Panc1 (cell line): ENCODE results near the gene SMIM13. TPM values are rescaled to one million over a fixed set of nuclear protein-coding genes. Genes with fewer than 3 reads are reported as not detected.

Source experiments
- ATAC-seq: fragments of 200-7000 bp; cut with Tn5 transposase; 2 replicates; pipeline ENCODE4 v1.9.1; 2020; ENCODE audit warnings: mild to moderate bottlenecking, moderate library complexity
- BruUV-seq: library from RNA; stranded (reverse); fragments of 400-500 nt; replicated peaks from 2 replicates; lab custom pipeline; 2021; lab: Mats Ljungman, UMichigan
- CTCF ChIA-PET: fragments of 300-600 bp; sonication (Branson Sonifier 250); formaldehyde crosslinking; loops from one replicate; lab custom pipeline; 2022; ENCODE audit warnings: antibody characterized with exemption; lab: Charles Lee
- POLR2A ChIA-PET: fragments of 300-600 bp; sonication (Branson Sonifier 250); formaldehyde crosslinking; loops from one replicate; lab custom pipeline; 2022; ENCODE audit warnings: antibody characterized with exemption; lab: Charles Lee
- DNase-seq: peaks from one replicate; pipeline ENCODE4 v3.0.0-alpha.2; 2010; ENCODE audit warnings: low read depth, low spot score
- H3K27ac ChIP-seq: 2 replicates; pipeline ENCODE4 v1.5.1; 2011; ENCODE audit warnings: mild to moderate bottlenecking, low read length, inconsistent platforms
- H3K27me3 ChIP-seq: fragments of 200-500 bp; sonication (Bioruptor generic); 2 replicates; pipeline ENCODE4 v1.6.0; 2014; ENCODE audit warnings: low read length, inconsistent platforms; ENCODE audit not compliant: control insufficient read depth, insufficient read depth
- H3K36me3 ChIP-seq: fragments of 200-500 bp; sonication (Bioruptor generic); 2 replicates; pipeline ENCODE4 v1.5.1; 2014; ENCODE audit warnings: inconsistent platforms, mild to moderate bottlenecking, low read length, moderate library complexity; ENCODE audit not compliant: control insufficient read depth, insufficient read depth
- H3K4me1 ChIP-seq: 2 replicates; pipeline ENCODE4 v1.5.1; 2011; ENCODE audit warnings: inconsistent platforms, mild to moderate bottlenecking, low read length, moderate library complexity; ENCODE audit not compliant: control insufficient read depth, insufficient read depth
- H3K4me3 ChIP-seq, 2 experiments: 2 replicates each; pipeline ENCODE4 v1.5.1; 2011 to 2012; ENCODE audit warnings: low read depth in 2 of 2, low read length in 2 of 2, mild to moderate bottlenecking in 2 of 2, inconsistent platforms in 1 of 2, moderate library complexity in 1 of 2
- H3K9me3 ChIP-seq: fragments of 200-500 bp; sonication (Bioruptor generic); 2 replicates; pipeline ENCODE4 v1.5.1; 2014; ENCODE audit warnings: low read depth, mild to moderate bottlenecking, inconsistent platforms, low read length, moderate library complexity; ENCODE audit not compliant: control insufficient read depth, insufficient read depth
- POLR2AphosphoS5 ChIP-seq: IDR thresholded peaks from 2 replicates; pipeline ENCODE4 v1.6.1; 2012; ENCODE audit warnings: mild to moderate bottlenecking, low read depth, low read length, moderate library complexity
- SIN3A ChIP-seq: IDR thresholded peaks from 2 replicates; pipeline ENCODE4 v1.6.1; 2012; ENCODE audit warnings: low read depth, mild to moderate bottlenecking, low read length, moderate library complexity, borderline replicate concordance; ENCODE audit not compliant: insufficient read depth
- TCF7L2 ChIP-seq: IDR thresholded peaks from 2 replicates; pipeline ENCODE4 v1.6.1; 2011; ENCODE audit warnings: mild to moderate bottlenecking, low read depth, low read length, inconsistent platforms
- in situ Hi-C: cut with HindIII; loops from 2 replicates; pipeline ENCODE4 v1.10.0; 2016; ENCODE audit warnings: low sequenced_read_pairs, low pct_unique_long_range_greater_than_20kb
- intact Hi-C: fragments of 100-400 bp; cut with micrococcal nuclease; formaldehyde crosslinking; loops from one replicate; pipeline ENCODE4 v1.10.0; 2022; ENCODE audit not compliant: unreplicated experiment
- total RNA-seq: library from RNA; stranded (reverse); gene quantifications from one replicate; pipeline ENCODE4 v1.2.1, GENCODE V29; 2021; ENCODE audit not compliant: unreplicated experiment
- TF ChIP-seq, protein P1 (sequence below): fragments of 450-650 bp; IDR thresholded peaks from 2 replicates; pipeline ENCODE4 v1.5.1; 2017; ENCODE audit warnings: mild to moderate bottlenecking
- TF ChIP-seq, protein P2 (sequence below), 2 experiments: IDR thresholded peaks; 2 replicates each; pipeline ENCODE4 v1.6.1; 2011 to 2012; ENCODE audit warnings: low read depth in 2 of 2, control low read depth in 1 of 2, low read length in 1 of 2, mild to moderate bottlenecking in 1 of 2, moderate library complexity in 1 of 2; ENCODE audit not compliant: insufficient read depth in 1 of 2

Gene SMIM13
- total RNA-seq, 1 experiment from 2014 or later = 17.6 TPM

DNA sequence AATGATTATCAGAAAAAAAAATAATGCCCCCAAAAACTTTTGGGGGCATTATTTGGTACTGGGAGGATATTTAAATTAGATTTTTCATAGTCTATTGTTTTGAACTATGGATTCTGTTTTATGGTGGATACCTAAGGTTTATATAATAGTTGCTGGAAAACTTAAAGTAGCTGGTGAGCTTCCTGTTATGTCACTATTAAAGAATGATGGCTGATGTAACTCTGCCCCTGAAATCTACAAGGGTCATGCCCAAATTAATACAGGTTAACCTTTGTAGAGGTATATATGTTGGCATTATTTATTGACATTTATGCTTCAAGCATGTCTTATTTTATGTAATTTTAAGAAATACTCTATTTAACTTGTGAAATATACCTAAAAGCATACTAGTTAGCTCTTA lies 43.2 kb downstream of the SMIM13 start:
- DNase-seq (no peak), ATAC-seq (no peak)
- TF ChIP-seq SIN3A (no peak), POLR2AphosphoS5 (no peak), TCF7L2 (no peak)
- TF ChIP-seq, protein P1, sequence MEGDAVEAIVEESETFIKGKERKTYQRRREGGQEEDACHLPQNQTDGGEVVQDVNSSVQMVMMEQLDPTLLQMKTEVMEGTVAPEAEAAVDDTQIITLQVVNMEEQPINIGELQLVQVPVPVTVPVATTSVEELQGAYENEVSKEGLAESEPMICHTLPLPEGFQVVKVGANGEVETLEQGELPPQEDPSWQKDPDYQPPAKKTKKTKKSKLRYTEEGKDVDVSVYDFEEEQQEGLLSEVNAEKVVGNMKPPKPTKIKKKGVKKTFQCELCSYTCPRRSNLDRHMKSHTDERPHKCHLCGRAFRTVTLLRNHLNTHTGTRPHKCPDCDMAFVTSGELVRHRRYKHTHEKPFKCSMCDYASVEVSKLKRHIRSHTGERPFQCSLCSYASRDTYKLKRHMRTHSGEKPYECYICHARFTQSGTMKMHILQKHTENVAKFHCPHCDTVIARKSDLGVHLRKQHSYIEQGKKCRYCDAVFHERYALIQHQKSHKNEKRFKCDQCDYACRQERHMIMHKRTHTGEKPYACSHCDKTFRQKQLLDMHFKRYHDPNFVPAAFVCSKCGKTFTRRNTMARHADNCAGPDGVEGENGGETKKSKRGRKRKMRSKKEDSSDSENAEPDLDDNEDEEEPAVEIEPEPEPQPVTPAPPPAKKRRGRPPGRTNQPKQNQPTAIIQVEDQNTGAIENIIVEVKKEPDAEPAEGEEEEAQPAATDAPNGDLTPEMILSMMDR = no peak
- TF ChIP-seq, protein P2, sequence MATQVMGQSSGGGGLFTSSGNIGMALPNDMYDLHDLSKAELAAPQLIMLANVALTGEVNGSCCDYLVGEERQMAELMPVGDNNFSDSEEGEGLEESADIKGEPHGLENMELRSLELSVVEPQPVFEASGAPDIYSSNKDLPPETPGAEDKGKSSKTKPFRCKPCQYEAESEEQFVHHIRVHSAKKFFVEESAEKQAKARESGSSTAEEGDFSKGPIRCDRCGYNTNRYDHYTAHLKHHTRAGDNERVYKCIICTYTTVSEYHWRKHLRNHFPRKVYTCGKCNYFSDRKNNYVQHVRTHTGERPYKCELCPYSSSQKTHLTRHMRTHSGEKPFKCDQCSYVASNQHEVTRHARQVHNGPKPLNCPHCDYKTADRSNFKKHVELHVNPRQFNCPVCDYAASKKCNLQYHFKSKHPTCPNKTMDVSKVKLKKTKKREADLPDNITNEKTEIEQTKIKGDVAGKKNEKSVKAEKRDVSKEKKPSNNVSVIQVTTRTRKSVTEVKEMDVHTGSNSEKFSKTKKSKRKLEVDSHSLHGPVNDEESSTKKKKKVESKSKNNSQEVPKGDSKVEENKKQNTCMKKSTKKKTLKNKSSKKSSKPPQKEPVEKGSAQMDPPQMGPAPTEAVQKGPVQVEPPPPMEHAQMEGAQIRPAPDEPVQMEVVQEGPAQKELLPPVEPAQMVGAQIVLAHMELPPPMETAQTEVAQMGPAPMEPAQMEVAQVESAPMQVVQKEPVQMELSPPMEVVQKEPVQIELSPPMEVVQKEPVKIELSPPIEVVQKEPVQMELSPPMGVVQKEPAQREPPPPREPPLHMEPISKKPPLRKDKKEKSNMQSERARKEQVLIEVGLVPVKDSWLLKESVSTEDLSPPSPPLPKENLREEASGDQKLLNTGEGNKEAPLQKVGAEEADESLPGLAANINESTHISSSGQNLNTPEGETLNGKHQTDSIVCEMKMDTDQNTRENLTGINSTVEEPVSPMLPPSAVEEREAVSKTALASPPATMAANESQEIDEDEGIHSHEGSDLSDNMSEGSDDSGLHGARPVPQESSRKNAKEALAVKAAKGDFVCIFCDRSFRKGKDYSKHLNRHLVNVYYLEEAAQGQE (IDR thresholded peaks at IDR 0.05; ENCODE audit: insufficient read depth in 1 of 2, low read depth in 2 of 2, low read length in 1 of 2) = no peak
- H3K27ac ChIP-seq = no peak overlapping the region
- H3K9me3 ChIP-seq = no peaks in the 10 kb centered on the region
- H3K4me3 ChIP-seq = no peak overlapping the region
- intact Hi-C loops = no loop called here
- no peaks in the 10 kb centered on the region; the same call in 1 of the 2 replicates for H3K4me1 ChIP-seq
- ChIA-PET POLR2A (interaction anchor here (0.6 kb wide), 1 partner anchor 1084 kb away, joined by 3 read pairs; no protein-coding TSS in a partner anchor), CTCF (no interaction called here)
- no peaks in the 10 kb centered on the region for H3K27me3 ChIP-seq
- no TSS peak for BruUV-seq
- peaks cover 2% of the 10 kb centered on the region; the same call in 1 of the 2 replicates for H3K36me3 ChIP-seq
- in situ Hi-C loops = no loop called here

DNA sequence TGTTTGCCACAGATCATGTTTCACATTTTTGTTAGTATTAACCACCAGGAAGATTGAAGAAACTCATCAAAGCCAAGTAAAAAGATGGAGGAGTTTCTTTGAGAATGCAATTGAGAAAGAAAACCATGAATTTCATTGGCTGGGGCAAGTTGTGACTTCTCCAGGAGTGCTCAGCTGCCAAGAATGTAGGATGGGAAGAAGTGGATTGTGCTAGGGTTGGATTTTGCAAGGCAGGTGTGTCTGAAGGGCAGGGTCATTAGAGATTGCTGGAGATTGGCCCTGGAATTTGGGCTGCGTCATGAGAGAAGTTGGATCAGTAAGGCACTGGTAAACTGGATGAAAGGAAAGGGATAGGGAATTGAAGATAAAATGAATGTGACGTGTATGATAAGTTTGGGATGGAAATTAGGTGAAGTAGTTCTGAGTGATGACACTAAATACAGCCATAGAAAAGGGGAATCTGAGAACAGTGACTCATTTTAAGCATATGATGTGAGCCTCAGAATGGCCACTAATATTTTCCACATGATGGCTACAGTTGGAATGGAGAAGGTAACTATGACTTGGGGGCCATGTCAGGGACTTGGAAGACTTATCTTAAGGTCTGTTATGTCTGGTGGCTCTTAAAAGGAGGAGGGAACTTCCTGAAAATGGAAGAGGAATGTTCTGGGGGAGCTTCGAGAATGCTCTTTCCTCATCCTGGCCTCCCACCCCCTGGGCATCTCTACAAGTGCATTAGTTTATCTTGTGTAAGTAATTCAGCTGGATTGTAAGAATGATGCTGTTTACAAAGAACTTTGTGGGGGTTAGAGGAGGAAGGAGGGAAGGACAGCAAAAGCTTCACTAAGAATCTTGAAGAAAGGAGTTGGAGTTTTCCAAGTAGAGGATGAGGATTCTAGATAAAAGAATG lies 45.7 kb downstream of the SMIM13 start:
- ChIA-PET POLR2A (no interaction called here), CTCF (no interaction called here)
- BruUV-seq = no TSS peak
- peaks cover 2% of the 10 kb centered on the region; the same call in 1 of the 2 replicates for H3K36me3 ChIP-seq
- no peaks in the 10 kb centered on the region for H3K9me3 ChIP-seq
- ATAC-seq = no peak
- H3K4me3 ChIP-seq = no peak overlapping the region
- in situ Hi-C loops (no loop called here), intact Hi-C loops (no loop called here)
- H3K27me3 ChIP-seq = no peaks in the 10 kb centered on the region
- peaks cover 3% of the 10 kb centered on the region; the same call in 1 of the 2 replicates for H3K4me1 ChIP-seq
- no peak for TF ChIP-seq POLR2AphosphoS5
- no peak for TF ChIP-seq SIN3A
- TF ChIP-seq, protein P1 = no peak
- TF ChIP-seq, protein P2 (IDR thresholded peaks at IDR 0.05; ENCODE audit: insufficient read depth in 1 of 2, low read depth in 2 of 2, low read length in 1 of 2) = no peak
- no peak for TF ChIP-seq TCF7L2
- no peak for DNase-seq
- H3K27ac ChIP-seq = no peak overlapping the region
